Measurements from ENCODE around the gene TMC6.
"Not testable (repeated sequence)": the region's sequence is repeated elsewhere in the genome, so short reads cannot be mapped to it uniquely, and the experiment has no call there.

TMC6 gene

DNA sequence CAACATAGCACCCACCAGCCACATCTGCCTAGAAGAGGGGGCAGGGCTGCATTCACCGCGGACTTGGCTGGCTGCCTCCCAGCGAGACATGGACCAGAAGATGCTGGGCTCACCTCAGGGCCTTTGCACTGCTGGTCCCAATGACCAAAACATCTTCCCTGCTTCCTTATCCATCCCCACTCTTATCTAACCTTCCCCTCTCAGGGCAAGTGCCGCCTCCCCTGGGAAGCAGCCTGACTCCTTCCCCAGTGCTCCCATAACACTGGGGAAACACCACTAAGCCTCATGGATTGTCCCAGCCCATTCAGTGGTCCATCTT, 5.7 kb downstream of the TMC6 start:
- no peak for DNase-seq

DNA sequence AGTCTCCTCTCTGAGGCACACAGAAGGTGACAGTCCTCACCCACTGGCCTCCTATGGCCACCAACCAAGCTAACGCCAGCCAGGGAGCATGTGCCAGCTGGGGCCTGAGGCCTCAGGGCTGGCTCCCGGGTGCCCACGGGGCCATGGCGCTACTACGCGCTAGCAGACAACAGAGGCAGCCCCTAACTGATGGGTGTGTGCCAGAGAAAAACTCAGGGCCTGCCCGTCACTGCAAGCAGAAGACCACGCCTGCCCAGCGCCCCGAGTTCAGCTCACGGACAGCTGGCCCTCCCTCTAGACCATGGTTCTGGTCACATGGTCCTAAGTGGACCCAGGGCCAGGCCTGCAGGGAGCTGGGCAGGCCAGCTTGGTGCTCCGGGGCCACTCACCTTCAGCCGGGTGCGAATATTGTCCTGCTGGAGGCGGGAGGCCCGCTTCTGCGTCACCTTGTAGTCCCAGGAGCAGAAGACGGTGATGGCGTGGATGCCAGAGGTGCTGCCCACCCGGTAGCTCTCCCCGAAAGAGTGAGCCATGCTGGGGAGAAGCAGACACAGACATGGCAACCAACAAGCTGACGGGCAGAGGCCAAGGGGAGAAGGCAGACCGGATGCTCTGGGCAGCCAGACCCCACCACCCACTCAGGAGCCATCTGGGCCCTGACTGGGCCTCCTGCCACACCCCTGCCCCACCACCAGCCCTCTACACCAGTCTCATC, 6.2 kb downstream of the TMC6 start:
- no peak for DNase-seq

DNA sequence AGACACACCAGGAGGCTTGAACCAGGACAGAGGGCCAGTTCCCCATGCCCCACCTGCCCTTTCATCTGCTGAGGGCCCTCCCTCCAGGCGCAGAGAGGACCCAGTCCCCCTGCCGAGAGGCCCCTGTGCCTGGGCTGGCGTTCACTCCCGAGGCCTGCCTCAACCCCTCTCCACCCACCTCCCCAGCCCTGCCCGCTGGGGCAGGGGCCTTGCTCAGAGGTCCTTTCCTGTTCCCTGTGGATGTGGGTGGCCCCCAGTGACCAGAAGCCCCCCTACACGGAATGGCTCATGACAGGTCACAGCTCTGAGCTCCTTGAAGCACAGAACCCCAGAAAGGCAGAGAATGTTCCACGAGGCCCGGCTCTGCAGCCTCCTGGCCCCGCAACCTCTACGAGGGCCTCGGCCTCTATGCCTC, 6.7 kb downstream of the TMC6 start:
- no peak for DNase-seq

DNA sequence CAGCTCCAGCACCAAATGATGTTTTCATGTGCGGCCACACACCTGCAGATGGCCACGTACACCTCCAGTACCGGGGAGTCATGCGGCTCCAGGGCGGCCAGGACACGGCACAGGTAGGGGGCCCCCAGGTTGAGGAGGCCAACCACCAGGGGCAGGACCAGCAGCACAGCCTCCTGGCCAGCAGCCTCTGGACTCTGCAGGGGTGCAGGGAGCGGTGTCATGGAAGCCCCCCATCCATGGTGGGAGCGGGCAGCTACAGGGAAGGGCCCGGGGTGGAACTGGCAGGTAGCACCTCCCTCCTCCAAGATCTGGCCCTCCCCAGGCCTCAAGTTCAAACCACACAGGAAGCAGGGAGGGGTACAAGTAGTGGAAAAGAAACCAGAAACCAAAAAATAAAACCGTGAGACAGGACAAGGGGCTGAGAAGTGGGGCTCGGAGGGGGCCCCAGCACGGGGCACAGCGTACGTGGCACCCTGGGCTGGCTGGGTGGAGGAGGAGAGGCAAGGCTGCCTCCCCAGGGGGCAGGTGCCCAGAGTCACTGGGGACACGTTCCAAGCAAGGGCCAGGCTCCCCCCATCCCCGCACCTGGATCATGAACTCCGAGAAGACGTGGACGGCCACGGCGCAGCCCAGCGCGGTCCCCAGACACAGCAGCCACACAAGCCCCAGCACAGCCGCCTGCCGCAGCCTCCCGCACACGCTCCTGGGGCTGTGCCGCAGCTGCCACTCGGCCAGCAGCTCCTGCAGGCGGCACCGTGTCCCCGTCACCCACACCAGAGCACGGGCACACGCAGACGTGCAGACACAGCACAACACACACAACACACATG, 7.4 kb downstream of the TMC6 start:
- DNase-seq: no peak

DNA sequence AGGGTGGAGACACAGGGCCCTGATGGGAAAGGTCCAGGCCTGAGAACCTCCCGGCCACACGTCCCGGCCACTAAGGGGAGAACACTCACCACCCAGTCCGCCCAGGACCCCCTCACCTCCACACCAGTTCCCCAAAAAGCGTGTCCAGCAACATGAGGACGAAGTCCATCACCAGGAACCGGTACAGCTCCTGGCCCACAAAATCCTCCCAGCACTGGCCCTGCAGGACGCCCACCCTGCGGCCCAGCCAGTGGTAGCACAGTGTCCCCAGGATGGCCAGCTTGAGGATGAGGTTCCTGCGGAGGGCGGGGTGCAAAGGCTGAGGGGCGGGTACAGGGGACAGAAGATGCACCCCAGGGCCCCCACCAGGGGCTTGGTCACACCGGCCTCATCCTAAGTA, 8.0 kb downstream of the TMC6 start:
- no peak for DNase-seq

DNA sequence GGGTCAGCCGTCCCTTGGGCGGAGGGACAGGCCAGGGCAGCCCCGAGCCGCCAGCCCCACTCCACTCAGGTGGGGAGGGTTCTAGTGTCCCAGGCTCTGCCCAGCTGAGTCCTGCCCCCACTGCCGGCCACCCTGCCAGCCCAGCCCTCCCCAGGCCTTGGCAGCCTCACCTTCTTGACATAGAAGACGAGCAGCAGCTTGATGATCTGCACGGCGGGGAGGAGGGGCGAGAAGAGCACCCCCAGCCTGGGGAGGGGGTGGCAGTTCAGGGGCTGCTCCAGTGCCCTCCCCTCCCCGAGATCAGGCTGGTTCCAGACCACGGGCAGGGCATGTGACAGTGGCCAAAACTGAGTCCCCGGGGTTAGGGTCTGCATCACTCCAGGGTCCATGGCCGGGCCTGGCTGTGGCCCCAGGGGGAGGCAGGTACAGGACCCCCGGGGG, 9.7 kb downstream of the TMC6 start:
- DNase-seq: no peak

DNA sequence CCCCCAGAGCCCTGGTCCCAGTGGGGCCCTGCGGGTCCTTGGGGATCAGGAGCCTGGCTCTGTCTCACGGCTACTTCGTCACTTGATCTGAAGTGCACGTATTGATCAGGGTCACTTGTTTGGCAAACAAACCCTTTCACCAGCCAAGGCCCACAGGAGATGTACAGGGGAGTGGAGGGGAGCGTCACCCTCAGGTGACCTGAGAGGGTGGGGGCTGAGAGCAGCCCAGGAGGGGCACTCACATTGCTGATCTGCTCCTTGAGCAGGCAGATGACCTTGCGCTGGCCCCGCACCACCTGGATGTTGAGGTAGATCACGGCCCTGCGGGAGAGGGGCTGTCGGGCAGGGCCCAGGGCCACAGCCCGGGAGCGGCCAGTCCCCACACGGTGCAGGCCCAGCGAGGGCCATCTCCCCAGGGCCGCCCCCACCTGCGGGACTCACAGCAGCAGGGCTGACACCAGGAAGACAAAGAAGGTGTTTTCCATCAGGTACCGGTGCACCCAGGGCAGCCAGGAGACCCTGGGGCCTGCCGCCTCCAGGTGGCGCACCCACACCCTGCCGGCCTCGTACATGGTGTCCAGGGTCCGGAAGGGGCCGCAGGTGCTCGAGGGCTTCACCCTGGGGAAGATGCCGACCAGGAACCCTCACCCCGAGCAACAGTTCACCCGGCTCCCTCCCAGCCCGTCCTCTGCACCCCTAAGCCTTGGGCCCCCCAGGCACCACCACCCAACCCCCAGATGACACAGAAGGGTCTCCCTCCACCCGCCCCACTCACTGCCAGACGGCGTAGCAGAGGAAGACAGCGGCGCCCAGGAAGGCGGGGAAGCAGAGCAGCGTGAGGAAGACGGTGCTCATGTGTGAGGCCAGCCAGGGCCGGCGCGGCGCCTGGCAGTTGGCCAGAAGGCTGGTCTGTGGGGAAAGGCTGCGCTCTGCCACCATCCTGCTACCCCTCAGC, 11.3 kb downstream of the TMC6 start:
- no peak for DNase-seq

DNA sequence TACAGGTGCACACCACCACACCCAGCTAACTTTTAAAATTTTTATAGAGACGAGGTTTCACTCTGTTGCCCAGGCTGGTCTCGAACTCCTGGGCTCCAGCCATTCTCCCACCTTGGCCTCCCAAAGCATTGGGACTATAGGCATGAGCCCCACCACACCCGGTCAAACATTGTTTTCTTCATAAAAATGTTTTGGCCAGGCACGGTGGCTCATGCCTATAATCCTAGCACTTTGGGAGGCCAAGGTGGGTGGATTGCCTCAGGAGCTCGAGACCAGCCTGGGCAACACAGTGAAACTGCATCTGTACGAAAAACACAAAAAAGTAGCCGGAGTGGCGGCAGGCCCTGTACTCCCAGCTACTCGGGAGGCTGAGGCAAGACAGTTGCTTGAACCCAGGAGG, 12.1 kb downstream of the TMC6 start:
- DNase-seq: no peak

DNA sequence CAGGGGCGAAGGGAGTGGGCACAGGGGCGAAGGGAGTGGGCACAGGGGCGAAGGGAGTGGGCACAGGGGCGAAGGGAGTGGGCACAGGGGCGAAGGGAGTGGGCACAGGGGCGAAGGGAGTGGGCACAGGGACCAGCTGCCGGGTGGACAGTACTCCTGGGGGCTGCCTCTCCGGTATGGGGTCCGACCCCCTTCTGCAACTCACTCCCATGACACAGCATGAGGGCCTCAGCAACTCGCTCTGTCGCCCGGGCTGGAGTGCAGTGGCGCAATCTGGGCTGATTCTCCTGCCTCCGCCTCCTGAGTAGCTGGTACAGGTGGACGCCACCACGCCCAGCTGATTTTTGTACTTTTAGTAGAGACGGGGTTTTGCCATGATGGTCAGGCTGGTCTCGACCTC, 12.8 kb downstream of the TMC6 start:
- DNase-seq: not testable (repeated sequence)

DNA sequence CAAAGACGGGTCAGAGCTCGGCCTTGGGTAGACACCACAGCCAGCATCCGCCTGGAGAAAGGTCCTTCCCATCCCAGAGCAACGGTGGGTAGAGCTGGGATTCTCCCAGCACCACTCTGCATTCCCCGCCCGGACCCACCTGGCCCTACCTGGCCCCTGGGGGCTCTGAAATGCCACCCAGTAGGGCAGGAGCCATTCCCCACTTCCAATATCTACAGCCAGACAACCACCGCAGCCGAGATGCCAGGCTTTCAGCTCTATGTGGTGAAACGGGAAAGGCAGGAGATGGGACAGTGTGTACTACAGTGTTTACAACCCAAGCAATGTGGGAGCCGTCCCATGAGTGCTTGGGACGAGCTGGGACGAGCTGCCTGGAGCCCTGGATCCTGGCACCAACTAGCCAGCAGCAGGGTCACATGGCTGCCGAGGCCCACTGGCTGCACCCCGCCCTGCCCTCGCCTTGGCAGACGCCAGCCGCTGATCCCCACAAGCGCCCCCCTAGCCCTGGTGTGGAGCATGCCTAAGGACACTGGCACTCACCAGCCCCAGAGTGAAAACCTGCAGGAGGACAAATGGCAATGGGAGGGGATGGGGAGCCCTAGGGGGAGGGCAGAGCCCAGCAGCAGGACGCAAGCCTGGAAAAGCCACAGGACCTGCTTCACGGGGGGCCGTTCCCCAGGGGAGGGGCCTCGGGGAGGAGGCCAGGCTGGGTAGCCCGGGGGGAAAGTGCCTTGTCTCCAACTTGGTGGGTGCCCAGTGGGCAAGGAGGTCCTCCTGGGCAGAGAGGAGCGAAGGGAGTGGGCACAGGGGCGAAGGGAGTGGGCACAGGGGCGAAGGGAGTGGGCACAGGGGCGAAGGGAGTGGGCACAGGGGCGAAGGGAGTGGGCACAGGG, 13.5 kb downstream of the TMC6 start:
- no peak for DNase-seq

DNA sequence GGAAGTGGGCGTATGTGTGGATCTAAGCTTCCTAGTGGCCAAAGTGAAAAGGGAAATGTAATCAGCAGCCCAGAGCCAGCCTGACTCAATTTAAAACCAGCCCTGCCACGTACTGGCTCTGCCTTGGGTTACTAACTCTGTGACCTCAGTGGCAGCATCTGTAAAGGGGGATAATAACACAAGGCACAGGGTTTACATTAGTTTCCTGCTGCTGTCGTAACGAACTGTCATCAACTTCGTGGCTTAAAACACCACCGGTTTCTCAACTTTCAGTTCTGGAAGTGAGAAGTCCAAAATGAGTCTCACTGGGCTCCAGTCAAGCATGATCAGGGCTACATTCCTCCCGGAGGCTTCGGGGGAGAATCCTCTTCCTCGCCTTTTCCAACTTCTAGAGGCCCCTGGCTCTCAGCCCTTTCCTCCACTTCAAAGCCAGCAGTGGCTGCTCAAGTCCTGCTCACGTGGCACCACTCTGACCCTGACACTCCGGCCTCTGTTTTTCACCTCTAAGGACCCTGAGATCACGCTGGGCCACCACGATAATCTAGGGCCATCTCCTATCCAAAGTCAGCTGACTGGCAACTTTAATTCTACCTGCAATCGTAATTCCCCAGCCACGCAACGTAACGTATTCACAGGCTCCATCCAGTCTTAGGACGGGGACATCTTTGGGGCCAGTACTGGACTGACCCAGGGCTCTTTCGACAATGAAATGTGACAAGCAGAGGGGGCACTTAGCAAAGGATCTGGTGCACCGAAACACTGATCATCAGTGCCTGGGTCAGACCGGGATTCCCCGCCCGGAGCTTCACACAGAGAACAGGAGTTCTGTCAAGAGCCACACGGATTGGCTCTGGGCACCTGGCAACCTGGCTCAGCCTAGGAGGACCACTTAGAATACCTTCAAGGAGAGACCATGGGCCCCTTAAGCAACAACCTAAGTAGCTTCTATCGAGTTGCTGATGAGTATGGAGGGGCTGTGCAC, 14.5 kb downstream of the TMC6 start:
- DNase-seq: no peak

DNA sequence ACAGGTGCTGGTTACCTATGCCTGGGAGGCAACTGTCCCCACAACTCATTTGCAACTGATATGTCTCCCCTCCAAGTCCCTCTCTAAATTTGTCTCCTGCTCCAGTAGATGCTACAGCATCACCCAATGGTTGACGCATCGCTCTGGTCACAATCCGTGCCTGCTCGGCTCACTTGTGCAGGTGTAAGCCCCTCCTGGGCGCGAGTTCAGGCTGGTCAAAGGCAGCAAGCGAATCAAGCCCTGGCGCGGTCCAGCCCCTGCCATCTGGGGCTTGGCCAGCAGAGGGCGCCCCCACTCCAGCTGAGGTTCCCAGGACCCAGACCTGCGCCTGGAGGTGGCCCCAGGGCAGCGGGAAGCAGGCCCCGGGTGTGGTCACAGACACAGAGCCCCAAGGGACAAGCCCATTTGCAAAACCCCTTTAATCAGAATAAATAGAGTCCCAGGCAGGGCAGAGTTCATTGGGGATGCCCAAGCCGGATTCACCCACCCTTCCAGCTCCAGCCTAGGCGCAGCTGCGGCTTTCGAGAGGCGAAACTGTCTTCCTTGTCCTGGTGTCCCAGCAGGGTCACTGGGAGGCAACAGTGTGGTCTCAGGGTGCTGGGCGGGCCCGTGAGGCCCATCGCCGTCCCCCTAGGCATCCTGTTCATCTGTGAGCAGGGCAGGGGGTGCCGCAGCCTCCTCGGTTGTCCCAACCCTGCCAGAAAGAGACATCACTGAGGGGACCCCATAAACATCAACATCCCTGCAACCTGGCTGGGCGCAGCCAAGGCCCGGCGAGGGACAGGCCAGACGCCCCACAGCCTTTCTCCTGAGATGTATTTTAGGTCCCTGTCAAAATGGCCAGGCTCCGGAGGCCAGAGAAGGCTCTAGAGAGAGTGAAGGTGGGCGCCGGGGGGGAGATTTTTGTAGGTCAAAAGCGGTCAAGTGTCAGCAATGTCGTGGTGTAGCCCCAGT, 15.8 kb downstream of the TMC6 start:
- DNase-seq: no peak

DNA sequence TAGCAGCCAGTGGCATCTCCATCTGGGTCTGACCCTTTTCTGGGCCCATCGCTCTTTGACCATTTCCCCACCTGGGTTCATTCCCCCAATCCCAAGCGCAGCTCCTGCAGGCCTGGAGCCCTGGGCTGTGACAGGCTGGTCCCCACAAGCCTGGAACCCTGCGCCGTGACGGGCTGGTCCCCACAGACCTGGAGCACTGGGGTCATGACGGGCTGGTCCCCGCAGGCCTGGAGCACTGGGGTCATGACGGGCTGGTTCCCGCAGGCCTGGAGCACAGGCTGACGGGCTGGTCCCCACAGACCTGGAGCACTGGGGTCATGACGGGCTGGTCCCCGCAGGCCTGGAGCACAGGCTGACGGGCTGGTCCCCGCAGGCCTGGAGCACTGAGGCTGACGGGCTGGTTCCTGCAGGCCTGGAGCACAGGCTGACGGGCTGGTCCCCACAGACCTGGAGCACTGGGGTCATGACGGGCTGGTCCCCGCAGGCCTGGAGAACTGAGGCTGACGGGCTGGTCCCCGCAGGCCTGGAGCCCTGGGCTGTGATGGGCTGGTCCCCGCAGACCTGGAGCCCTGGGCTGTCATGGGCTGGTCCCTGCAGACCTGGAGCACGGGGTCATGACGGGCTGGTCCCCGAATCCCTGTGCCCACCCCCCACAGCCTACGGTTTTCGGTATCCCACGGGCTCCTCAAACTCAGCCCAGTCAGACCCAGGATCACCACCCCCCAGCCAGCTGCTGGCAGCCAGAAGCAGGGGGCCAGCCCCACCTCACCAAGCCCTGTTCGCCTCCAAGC, 16.6 kb downstream of the TMC6 start:
- no peak for DNase-seq

DNA sequence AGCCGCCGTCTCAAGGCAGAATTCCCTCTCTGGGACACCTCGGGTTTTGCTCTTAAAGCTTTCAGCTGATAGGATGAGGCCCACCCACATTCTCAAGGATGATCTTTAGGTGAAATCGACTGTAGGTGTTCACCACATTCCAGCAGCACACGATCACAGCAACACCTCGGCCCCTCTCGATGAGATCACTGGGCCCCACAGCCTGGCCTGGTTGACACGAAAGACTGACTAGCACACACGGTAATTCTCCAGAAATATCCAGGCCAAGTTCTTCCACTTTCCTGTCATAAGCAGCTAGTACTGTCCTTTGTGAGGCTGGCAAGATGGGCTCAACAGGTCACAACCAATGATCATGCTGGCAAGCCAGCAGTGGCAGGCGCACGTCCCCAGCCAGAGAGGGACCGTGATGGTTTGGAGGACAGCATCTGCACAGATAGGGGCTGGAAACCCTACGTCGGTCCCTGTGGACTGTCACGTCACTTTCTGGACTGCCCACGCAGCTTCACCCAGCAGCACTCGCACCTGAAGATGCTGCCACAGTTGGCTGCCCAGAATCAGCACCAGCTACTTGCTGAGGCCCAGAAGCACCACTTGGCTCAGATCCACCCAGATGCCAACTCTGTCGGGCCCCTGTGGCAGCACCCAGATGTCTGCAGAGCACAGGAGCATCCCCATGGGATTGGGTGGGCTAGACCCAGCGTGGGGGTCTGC, 17.4 kb downstream of the TMC6 start:
- DNase-seq: no peak

DNA sequence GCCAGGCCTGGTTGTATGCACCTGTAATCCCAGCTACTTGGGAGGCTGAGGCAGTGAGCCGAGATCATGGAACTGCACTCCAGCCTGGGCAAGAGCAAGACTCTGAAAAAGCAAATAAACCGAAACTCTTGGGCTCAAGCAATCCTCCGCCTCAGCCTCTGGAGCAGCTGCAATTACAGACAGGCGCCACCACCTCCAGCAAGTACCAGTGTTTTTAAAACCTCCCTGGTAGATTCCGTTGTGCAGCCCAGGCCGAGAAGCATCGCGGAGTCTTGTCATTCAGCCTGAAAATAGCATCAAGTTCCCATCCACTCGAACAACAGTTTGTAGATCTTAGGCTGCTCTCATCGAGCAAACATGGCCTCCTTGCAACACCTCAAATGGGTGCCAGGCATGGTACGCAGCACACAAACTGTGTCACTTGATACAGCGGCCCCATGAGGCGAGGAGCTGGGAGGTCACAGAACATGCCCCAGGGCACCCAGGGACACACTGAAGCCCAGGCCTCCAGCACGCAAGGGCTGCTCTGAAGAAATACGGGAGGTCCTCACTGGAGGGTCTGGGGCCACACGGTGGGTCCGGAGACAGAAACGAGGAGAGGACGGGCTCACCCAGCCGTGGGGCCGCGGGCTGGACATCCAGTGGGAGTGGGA, 18.1 kb downstream of the TMC6 start:
- DNase-seq: no peak

DNA sequence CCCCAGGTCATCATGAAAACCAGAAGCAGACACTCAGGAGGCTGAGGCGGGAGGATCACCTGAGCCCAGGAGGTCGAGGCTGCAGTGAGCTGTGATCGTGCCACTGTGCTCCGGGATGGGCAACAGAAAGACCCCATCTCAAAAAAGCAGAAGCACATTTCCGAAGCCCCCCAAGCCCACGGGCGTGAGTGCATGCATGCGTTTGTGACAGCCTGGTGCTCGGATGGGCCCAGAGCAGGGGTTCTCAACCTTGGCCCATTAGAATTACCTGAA, 19.1 kb downstream of the TMC6 start:
- DNase-seq: no peak

DNA sequence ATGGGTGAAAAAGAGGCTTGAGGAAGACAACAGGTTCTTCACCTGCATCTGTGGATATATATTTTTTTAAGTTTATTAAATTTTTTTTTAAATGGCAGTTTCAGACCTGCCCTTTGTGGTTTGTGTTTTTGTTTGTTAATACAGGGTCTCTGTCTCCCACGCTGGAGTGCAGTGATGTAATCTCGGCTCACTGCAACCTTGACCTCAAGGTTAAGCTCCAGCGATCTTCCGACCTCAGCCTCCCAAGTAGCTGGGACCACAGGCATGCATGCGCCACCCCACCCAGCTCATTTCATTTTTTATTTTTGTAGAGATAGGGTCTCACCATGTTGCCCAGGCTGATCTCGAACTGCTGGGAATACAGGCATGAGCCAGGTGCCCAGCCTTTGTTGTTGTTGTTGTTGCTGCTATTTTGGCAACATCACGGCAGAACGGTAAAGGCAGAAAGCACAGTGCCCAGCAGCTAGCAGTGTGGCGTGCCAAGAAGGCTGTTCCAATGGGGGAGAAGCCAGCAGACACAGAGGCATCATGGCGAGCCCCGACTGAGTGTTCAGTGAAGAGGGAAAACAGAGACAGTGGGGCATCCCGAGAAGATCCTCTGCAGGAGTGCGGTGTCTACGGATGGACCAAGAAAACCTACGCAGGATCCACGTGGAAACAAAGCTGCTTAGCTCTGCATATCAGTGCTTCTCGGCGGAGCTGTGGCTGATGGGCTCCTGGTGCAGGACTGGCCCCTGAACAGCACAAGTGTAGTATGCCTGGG, 19.6 kb downstream of the TMC6 start:
- no peak for DNase-seq

All from NCI-H1048 (cell line).